ENCODE data around the gene PPEF1. TPM values are rescaled to one million over a fixed set of nuclear protein-coding genes. Genes with fewer than 3 reads are reported as not detected.

Gene PPEF1
- total and polyA plus RNA-seq, 9 of the 15 experiments (the other 6 are each of a cell fraction or from before 2014, with no cell fraction given), result not detected

- TF ChIP-seq, protein P1, sequence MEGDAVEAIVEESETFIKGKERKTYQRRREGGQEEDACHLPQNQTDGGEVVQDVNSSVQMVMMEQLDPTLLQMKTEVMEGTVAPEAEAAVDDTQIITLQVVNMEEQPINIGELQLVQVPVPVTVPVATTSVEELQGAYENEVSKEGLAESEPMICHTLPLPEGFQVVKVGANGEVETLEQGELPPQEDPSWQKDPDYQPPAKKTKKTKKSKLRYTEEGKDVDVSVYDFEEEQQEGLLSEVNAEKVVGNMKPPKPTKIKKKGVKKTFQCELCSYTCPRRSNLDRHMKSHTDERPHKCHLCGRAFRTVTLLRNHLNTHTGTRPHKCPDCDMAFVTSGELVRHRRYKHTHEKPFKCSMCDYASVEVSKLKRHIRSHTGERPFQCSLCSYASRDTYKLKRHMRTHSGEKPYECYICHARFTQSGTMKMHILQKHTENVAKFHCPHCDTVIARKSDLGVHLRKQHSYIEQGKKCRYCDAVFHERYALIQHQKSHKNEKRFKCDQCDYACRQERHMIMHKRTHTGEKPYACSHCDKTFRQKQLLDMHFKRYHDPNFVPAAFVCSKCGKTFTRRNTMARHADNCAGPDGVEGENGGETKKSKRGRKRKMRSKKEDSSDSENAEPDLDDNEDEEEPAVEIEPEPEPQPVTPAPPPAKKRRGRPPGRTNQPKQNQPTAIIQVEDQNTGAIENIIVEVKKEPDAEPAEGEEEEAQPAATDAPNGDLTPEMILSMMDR (IDR thresholded peaks at IDR 0.05 in 2 of 3, conservative IDR thresholded peaks at IDR 0.05 in 1 of 3; ENCODE audit: insufficient read depth in 2 of 3, low read depth in 1 of 3, low read length in 3 of 3), result no peak
- TF ChIP-seq PHB (CRISPR knock-in tag; IDR thresholded peaks at IDR 0.05), result no peak
- TF ChIP-seq ZNF311 (CRISPR knock-in tag; IDR thresholded peaks at IDR 0.05), result no peak
Measured at GRCh38 chrX:18672008-18672407, 35.4 kb upstream of the PPEF1 start, which contains the start of gene RS1 (continued).

DNA sequence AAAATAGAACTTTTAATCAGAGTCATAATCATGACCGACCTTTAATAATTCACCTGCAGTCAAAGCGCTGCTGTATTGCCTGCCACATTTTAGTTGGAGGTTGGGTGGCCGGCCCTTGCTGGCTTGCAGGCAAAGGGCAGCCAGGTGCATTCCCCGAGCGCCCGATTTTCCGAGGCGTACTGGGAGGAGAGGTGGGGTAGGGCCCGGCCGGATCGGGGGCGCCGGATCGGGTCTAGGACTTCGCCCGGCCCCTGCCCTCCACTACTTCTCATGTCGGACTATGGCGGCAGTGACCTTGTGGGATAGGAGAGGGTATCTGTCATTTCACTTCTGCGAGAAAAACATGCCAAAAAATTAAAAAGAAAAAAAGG is 33.0 kb upstream of the PPEF1 start:
- peak overlapping the region; percentile 51 for H3K27ac ChIP-seq (ENCODE audit: extremely low read depth, low read depth, low read length)
- peaks cover 0 to 10% of the 10 kb centered on the region in 2 experiments; a peak in 3 of 5 replicates for H3K4me1 ChIP-seq (replicated peaks in 1 of 2; ENCODE audit: control insufficient read depth in 2 of 2, insufficient read depth in 2 of 2, low read length in 2 of 2)
- no peaks in the 10 kb centered on the region for H4K20me1 ChIP-seq (replicated peaks; ENCODE audit: control insufficient read depth, insufficient read depth, low read length)
- intact Hi-C loops (cut with micrococcal nuclease) (no loop called here), in situ Hi-C loops (cut with MboI) (no loop called here)
- FAIRE-seq (no peak), DNase-seq (ENCODE audit: extremely low read depth in 1 of 4, low spot score in 3 of 4) (peak in 3 of 4 experiments; percentile 15 to 27 (median 23)), ATAC-seq (peak; percentile 68)
- H3K9me3 ChIP-seq (replicated peaks; ENCODE audit: control insufficient read depth, insufficient read depth, low read depth, low read length), result no peaks in the 10 kb centered on the region
- peaks cover 0 to 5% of the 10 kb centered on the region in 2 experiments; a peak in 2 of 5 replicates for H3K27me3 ChIP-seq (ENCODE audit: control insufficient read depth in 2 of 2, insufficient read depth in 2 of 2, low read length in 2 of 2)
- H3K4me3 ChIP-seq, result peak overlapping the region; percentile 70
- POLR2A ChIA-PET, result no interaction called here
- peak overlapping the region; percentile 52 for H2AFZ ChIP-seq (ENCODE audit: low read depth, low read length)
- no peaks in the 10 kb centered on the region for H3K9me1 ChIP-seq (ENCODE audit: control insufficient read depth, insufficient read depth, low read length)
- no peaks in the 10 kb centered on the region for H3K79me2 ChIP-seq (ENCODE audit: control insufficient read depth, insufficient read depth, low read length)
- CTCF ChIA-PET (ENCODE audit: low intra/inter-chr PET ratio), result no interaction called here
- no peaks in the 10 kb centered on the region for H3K36me3 ChIP-seq (ENCODE audit: control insufficient read depth, insufficient read depth, low read length)
- WGBS (ENCODE audit: insufficient coverage, low coverage, missing lambda C conversion rate), result 8% methylated on average over 17 of the region's 19 CpGs
- TF ChIP-seq ZNF239 (CRISPR knock-in tag; IDR thresholded peaks at IDR 0.05), result no peak
- TF ChIP-seq YY1 (IDR thresholded peaks at IDR 0.05; ENCODE audit: borderline replicate concordance in 1 of 3, control insufficient read depth in 1 of 3, extremely low read depth in 1 of 3, insufficient read depth in 3 of 3, insufficient read length in 1 of 3, insufficient replicate concordance in 2 of 3, low read depth in 1 of 3, low read length in 2 of 3), result peak in 1 of 3 experiments; percentile 22
- BruUV-seq (replicated peaks), result no TSS peak
- H3K9ac ChIP-seq (ENCODE audit: insufficient read depth in 1 of 2, low read depth in 2 of 2, low read length in 2 of 2), result peak overlapping the region; percentile 53 to 85
- peak overlapping the region; percentile 64 for H3K4me2 ChIP-seq (ENCODE audit: insufficient read depth, low read length)
